Upper lobe of left lung (tissue), 6 donors: Measurements from ENCODE around the gene TMEM263. TPM values are rescaled to one million over a fixed set of nuclear protein-coding genes. Genes with fewer than 3 reads are reported as not detected.
"Not testable (repeated sequence)": the region's sequence is repeated elsewhere in the genome, so short reads cannot be mapped to it uniquely, and the experiment has no call there.

Experiments used
- ATAC-seq, 2 donors: fragments of 200-7000 bp; cut with Tn5 transposase; one replicate each; pipeline ENCODE4 v1.9.1; 2022; ENCODE audit warnings: mild to moderate bottlenecking in 2 of 2, moderate library complexity in 2 of 2; ENCODE audit not compliant: low FRiP score in 2 of 2
- DNase-seq, 2 donors: peaks; one replicate each; pipeline ENCODE4 v3.0.0-alpha.2; 2019 to 2020
- H3K27ac ChIP-seq, 4 donors: fragments of 200-600 bp; sonication (generic); one replicate each; pipeline ENCODE4 v1.5.1; 2016 to 2019
- H3K27me3 ChIP-seq, 4 donors: fragments of 200-600 bp; sonication (generic); one replicate each; pipeline ENCODE4 v1.5.1; 2017 to 2019
- H3K36me3 ChIP-seq, 4 donors: fragments of 200-600 bp; sonication (generic); one replicate each; pipeline ENCODE4 v1.5.1; 2016 to 2019
- H3K4me1 ChIP-seq, 4 donors: fragments of 200-600 bp; sonication (generic); one replicate each; pipeline ENCODE4 v1.5.1; 2018 to 2019
- H3K4me3 ChIP-seq, 4 donors: fragments of 200-600 bp; sonication (generic); one replicate each; pipeline ENCODE4 v1.5.1; 2017 to 2019; ENCODE audit warnings: mild to moderate bottlenecking in 2 of 4, moderate library complexity in 1 of 4
- H3K9me3 ChIP-seq, 4 donors: fragments of 200-600 bp; sonication (generic); one replicate each; pipeline ENCODE4 v1.5.1; 2018 to 2019
- EP300 ChIP-seq, 4 donors: sonication (generic); formaldehyde crosslinking; IDR thresholded peaks; one replicate each; pipeline ENCODE4 v1.5.1; 2017; ENCODE audit warnings: antibody characterized with exemption in 4 of 4, control low read depth in 2 of 4
- POLR2A ChIP-seq, 4 donors: fragments of 450-650 bp; IDR thresholded peaks; one replicate each; pipeline ENCODE4 v1.5.1; 2016 to 2017; ENCODE audit warnings: antibody characterized with exemption in 4 of 4, mild to moderate bottlenecking in 2 of 4
- POLR2AphosphoS5 ChIP-seq, 2 donors: sonication (generic); formaldehyde crosslinking; IDR thresholded peaks; one replicate each; pipeline ENCODE4 v1.5.1; 2017; ENCODE audit warnings: antibody characterized with exemption in 2 of 2
- WGBS, 2 donors: methylation state at CpG; one replicate each; pipeline ENCODE4 v1.1.5; 2017 to 2018; 5-methylcytosine and 5-hydroxymethylcytosine counted together
- total RNA-seq, 6 donors: library from RNA; depleted of rRNA in 4 of 6; stranded (reverse); fragments of >200 nt in 4 of 6; gene quantifications; one replicate each; pipeline versions ENCODE4 v1.1.0 to v1.2.1, GENCODE V29; 2016 to 2021
- TF ChIP-seq, protein P1 (sequence below), 6 experiments: fragments of 450-650 bp in 4 of 6; fragments of 200-600 bp in 2 of 6; sonication (generic) in 2 of 6; IDR thresholded peaks; one replicate each; pipeline ENCODE4 v1.5.1; 2016 to 2019; ENCODE audit warnings: antibody characterized with exemption in 6 of 6
- donor health status: DM: no; HTN: no; CAD: no; lungs with moderate emphysema.
- donor health status: DM: no; HTN: yes; CAD: no; lungs with severe emphysema.

TMEM263 gene
- total RNA-seq, 6 donors from 2014 or later = 22.3 to 47.8 (median 25.7) TPM

DNA sequence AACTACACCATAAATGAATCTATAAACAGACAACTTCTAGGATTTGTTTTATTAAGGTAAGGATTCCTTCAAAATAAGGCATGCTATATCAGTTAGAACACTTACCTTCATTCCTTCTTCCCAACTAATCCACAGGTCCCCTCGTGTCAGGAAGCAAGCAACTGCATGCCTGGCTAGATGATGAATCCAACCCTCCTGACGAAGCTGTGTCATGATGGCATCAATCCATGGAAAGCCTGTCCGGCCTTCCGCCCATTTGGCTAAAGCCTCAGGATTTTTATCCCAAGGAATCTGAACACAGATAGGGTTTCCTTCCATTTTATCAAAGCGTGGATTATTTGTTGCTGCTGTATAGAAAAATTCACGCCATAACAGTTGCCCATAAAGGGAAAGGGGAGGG, 43.7 kb downstream of the TMEM263 start:
- Histone ChIP-seq H3K9me3 (no peaks in the 10 kb centered on the region), H3K27ac (no peak overlapping the region), H3K36me3 (peaks cover 4 to 49% (median 16%) of the 10 kb centered on the region in 4 donors), H3K27me3 (no peaks in the 10 kb centered on the region), H3K4me1 (peaks cover 0 to 9% (median 0%) of the 10 kb centered on the region in 4 donors), H3K4me3 (no peak overlapping the region)
- 84 to 93% methylated on average over 6 of the region's 6 CpGs for WGBS, 2 donors
- TF ChIP-seq, protein P1, sequence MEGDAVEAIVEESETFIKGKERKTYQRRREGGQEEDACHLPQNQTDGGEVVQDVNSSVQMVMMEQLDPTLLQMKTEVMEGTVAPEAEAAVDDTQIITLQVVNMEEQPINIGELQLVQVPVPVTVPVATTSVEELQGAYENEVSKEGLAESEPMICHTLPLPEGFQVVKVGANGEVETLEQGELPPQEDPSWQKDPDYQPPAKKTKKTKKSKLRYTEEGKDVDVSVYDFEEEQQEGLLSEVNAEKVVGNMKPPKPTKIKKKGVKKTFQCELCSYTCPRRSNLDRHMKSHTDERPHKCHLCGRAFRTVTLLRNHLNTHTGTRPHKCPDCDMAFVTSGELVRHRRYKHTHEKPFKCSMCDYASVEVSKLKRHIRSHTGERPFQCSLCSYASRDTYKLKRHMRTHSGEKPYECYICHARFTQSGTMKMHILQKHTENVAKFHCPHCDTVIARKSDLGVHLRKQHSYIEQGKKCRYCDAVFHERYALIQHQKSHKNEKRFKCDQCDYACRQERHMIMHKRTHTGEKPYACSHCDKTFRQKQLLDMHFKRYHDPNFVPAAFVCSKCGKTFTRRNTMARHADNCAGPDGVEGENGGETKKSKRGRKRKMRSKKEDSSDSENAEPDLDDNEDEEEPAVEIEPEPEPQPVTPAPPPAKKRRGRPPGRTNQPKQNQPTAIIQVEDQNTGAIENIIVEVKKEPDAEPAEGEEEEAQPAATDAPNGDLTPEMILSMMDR (IDR thresholded peaks at IDR 0.05) = no peak
- TF ChIP-seq EP300 (IDR thresholded peaks at IDR 0.05) (no peak), POLR2A (IDR thresholded peaks at IDR 0.05) (no peak), POLR2AphosphoS5 (IDR thresholded peaks at IDR 0.05) (no peak)
- DNase-seq (no peak), ATAC-seq (peak in 1 of 2 donors; percentile 47)

DNA sequence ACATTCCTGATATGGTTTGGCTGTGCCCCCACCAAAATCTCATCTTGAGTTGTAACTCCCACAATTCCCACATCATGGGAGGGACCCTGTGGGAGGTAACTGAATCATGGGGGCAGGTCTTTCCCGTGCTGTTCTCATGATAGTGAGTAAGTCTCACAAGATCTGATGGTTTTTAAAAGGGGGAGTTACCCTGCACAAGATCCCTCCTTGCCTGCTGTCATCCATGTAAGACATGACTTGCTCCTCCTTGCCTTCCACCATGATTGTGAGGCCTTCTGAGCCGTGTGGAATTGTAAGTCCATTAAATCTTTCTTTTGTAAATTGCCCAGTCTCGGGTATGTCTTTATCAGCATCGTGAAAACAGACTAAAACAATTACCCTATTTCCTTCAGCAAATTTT, 47.0 kb downstream of the TMEM263 start:
- H3K27me3 ChIP-seq, ATAC-seq, DNase-seq, H3K9me3 ChIP-seq, H3K27ac ChIP-seq, H3K4me3 ChIP-seq, H3K4me1 ChIP-seq: not testable (repeated sequence)
- peaks cover 4 to 31% (median 12%) of the 10 kb centered on the region in 4 donors for H3K36me3 ChIP-seq
- WGBS, 2 donors = 70 to 87% methylated on average over 4 of the region's 4 CpGs

DNA sequence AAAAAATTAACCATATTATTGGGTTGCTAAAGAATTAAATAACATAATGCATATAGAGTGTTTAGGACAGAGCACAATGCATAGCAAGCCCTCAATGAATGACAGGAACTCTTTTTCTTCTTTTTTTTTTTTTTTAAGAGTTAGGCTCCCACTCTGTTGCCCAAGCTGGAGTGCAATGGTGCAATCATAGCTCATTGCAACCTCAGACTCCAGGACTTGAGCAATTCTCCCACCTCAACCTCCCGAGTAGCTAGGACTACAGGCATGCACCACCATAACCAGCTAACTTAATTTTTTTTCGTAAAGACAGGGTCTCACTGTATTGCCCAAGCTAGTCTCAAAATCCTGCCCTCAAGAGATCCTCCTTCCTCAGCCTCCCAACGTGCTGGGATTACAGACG, 51.7 kb downstream of the TMEM263 start:
- 85 to 92% methylated on average over 4 of the region's 4 CpGs for WGBS, 2 donors

DNA sequence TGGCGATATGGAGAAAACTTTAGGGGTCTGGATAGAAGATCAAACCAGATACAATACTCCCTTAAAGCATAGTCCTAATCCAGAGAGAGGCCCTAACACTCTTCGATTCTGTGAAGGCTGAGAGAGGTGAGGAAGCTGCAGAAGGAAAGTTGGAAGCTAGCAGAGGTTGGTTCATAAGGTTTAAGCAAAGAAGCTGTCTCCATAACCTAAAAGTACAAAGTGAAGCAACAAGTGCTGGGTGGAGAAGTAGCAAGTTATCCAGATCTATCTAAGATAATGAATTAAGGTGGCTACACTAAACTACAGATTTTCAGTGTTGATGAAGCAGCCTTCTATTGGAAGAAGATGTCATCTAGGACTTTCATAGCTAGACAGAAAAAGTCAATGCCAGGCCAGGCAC, 55.8 kb downstream of the TMEM263 start:
- WGBS, 2 donors = 91% methylated on average over 2 of the region's 2 CpGs
- TF ChIP-seq POLR2A (IDR thresholded peaks at IDR 0.05) (no peak), POLR2AphosphoS5 (IDR thresholded peaks at IDR 0.05) (no peak), EP300 (IDR thresholded peaks at IDR 0.05) (no peak)
- TF ChIP-seq, protein P1 (IDR thresholded peaks at IDR 0.05) = no peak
- DNase-seq (no peak), ATAC-seq (no peak)
- Histone ChIP-seq H3K4me3 (no peak overlapping the region), H3K27ac (no peak overlapping the region), H3K36me3 (no peaks in the 10 kb centered on the region), H3K4me1 (no peaks in the 10 kb centered on the region), H3K27me3 (no peaks in the 10 kb centered on the region), H3K9me3 (no peaks in the 10 kb centered on the region)

More for the DNA sequence above, 51.7 kb downstream of the TMEM263 start:
- TF ChIP-seq POLR2AphosphoS5 (IDR thresholded peaks at IDR 0.05) (no peak), EP300 (IDR thresholded peaks at IDR 0.05) (no peak), POLR2A (IDR thresholded peaks at IDR 0.05) (no peak)
- TF ChIP-seq, protein P1 (IDR thresholded peaks at IDR 0.05) = no peak
- Histone ChIP-seq H3K36me3 (no peaks in the 10 kb centered on the region), H3K27ac (no peak overlapping the region), H3K9me3 (no peaks in the 10 kb centered on the region), H3K4me1 (no peaks in the 10 kb centered on the region), H3K4me3 (no peak overlapping the region), H3K27me3 (no peaks in the 10 kb centered on the region)
- no peak for ATAC-seq
- no peak for DNase-seq

DNA sequence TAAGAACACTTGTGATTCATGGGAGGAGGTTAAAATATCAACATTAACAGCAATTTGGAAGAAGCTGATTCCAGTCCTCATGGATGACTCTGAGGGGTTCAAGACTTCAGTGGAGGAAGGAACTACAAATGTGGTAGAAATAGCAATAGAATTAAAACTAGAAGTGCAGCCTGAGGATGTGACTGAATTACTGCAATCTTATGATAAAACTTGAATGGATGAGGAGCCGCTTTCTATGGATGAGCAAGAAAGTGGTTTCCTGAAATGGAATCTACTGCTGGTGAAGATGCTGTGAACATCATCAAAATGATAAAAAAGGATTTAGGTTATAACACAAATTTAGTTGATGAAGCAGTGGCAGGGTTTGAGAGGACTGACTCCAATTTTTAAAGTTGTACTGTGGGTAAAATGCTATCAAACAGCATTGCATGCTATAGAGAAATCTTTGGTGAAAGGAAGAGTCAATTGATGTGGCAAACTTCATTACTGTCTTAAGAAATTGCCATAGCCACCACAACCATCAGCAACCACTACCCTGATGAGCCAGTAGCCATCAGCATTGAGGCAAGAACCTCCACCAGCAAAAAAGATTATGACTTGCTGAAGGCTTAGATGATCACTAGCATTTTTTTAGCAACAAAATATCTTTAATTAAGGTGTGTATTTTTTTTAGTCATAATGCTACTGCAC, 57.2 kb downstream of the TMEM263 start:
- ATAC-seq = no peak
- WGBS, 2 donors = 95 to 98% methylated on average over 1 of the region's 1 CpG
- H3K4me3 ChIP-seq = no peak overlapping the region
- peaks cover 0 to 6% (median 0%) of the 10 kb centered on the region in 4 donors for H3K36me3 ChIP-seq
- H3K27me3 ChIP-seq = no peaks in the 10 kb centered on the region
- H3K9me3 ChIP-seq = no peaks in the 10 kb centered on the region
- no peak for TF ChIP-seq EP300 (IDR thresholded peaks at IDR 0.05)
- TF ChIP-seq, protein P1 (IDR thresholded peaks at IDR 0.05) = no peak
- no peak for TF ChIP-seq POLR2AphosphoS5 (IDR thresholded peaks at IDR 0.05)
- TF ChIP-seq POLR2A (IDR thresholded peaks at IDR 0.05) = no peak
- H3K27ac ChIP-seq = no peak overlapping the region
- DNase-seq = no peak
- no peaks in the 10 kb centered on the region for H3K4me1 ChIP-seq
